Renal pelvis (tissue), 12 donors: ENCODE data around the gene PDE6A. TPM values are rescaled to one million over a fixed set of nuclear protein-coding genes. Genes with fewer than 3 reads are reported as not detected.

Experiments used
- DNase-seq: peaks from one replicate; pipeline ENCODE4 v3.0.0-alpha.2; 2013
- long read RNA-seq, 16 experiments: transcript quantifications; one replicate each; lab custom pipeline, GENCODE V29; 2026
- polyA plus RNA-seq, 3 donors: library from polyadenylated mRNA; unstranded; fragments of 120-200 nt; gene quantifications; one replicate each; pipeline ENCODE4 v1.2.1, GENCODE V29; 2013; ENCODE audit not compliant: insufficient read length in 3 of 3

PDE6A gene
- polyA plus RNA-seq = under 1 TPM; 0.09 to 0.28 (median 0.14) TPM
- long read RNA-seq, donor 1 = 0 reads
- long read RNA-seq, donor 2 = 0 reads
- long read RNA-seq, donor 3 = 0 reads
- long read RNA-seq, donor 4 = 0 reads
- long read RNA-seq, donor 5 = 0 reads
- long read RNA-seq, donor 6 = 0 reads
- long read RNA-seq, donor 7, partial matches to known transcripts = 5 of 5 reads
- long read RNA-seq, donor 7, other reads (novel, unspliced or antisense) = 0 of 5 reads
- long read RNA-seq, donor 8 = 0 reads
- long read RNA-seq, donor 9 = 0 reads
- long read RNA-seq, donor 10 = 0 reads
- long read RNA-seq, donor 11 = 0 reads
- long read RNA-seq, donor 12 = 0 reads
- long read RNA-seq, donor 13 = 0 reads
- long read RNA-seq, donor 14 = 0 reads
- long read RNA-seq, donor 15 = 0 reads
- long read RNA-seq, donor 16 = 0 reads

GRCh38 chr5:149944666-149945065, at the start of gene PDE6A:
PDE6A (minus strand) TSS chr5:149944793; CDS start chr5:149944673, 120 bp downstream.
- DNase-seq = no peak

- DNase-seq = no peak
Measured at GRCh38 chr5:149993471-149993870, 48.9 kb upstream of the PDE6A start.

GRCh38 chr5:149990518-149991376, 46.2 kb upstream of the PDE6A start:
- peak; percentile 76 for DNase-seq

DNA sequence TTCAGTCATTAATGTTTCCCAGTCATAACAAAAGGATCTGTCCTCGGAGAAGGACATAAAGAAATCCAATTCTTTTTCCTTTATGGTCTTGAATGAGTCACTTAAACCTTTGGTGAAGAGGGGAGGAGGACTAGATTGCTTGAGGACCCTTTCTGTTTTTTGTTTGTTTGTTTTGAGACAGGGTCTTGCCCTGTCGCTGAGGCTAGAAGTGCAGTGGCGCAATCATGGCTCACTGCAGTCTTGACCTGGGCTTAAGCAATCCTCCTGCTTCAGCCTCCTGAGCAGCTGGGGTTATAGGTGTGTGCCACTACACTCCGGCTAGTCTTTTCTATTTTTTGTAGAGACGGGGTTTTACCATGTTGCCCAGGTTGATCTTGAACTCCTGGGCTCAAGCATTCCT, 43.5 kb upstream of the PDE6A start:
- DNase-seq = no peak

GRCh38 chr5:149982505-149982904, 37.9 kb upstream of the PDE6A start:
- no peak for DNase-seq

DNA sequence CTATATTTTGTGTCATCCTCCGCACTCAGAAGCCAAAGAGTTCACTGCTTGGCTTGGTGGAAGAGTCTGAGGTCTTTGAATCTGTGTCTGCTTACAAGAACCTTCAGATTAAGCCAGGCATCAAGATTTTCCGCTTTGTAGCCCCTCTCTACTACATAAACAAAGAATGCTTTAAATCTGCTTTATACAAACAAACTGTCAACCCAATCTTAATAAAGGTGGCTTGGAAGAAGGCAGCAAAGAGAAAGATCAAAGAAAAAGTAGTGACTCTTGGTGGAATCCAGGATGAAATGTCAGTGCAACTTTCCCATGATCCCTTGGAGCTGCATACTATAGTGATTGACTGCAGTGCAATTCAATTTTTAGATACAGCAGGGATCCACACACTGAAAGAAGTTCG, 36.6 kb upstream of the PDE6A start:
- DNase-seq = no peak

GRCh38 chr5:149979896-149980295, 35.3 kb upstream of the PDE6A start:
- DNase-seq = no peak

- DNase-seq = no peak
Measured at GRCh38 chr5:149975409-149975808, 30.8 kb upstream of the PDE6A start.

DNA sequence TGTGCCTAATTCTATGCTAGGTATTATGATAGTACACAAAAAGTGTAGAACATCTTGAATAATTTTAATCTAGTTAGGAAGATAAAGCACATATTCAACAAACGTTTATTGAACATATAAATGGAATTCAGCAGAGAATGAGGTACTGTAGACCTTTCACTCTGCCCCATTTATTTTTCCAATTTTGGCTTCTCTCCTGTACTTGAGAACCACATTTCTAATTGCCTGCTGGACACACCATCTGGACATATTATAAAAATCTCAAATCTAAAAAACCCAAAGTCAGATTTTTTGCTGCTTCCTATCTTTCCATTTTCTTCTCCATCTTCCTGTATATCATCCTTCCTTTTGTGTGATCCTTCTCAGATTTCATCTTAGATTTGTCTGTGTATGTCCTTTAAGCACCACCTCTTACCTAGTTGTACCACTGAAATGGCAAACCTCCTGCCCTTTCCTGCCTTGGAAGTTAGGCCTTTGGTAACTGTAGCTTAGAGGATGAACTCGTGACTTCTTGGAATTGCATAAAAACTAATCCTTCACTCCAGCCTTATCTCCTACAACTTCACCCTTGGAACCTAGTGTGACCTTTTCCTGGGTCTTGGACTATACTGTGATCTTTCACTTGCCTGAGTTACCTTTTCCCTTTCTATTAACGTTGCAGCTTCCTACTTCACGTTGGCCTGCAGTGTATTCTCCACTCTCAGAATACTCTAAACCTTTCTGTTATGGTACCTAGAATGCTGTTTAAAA, 24.8 kb upstream of the PDE6A start:
- DNase-seq = no peak

DNA sequence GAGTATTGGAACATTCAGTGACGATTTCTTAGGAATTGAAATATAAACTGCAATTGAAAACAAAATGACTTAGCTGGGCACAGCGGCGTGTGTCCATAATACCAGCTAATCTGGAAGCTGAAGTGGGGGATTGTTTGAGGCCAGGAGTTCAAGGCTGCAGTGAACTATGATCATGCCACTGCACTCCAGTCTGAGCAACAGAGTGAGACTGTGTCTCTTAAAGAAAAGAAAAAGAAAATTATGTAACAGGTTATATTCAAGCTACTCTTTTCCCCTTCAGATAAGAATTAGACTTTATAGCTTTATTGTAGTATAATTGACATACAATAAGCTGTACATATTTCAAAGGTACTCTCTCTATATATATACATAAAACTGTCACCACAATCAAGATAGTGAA, 22.4 kb upstream of the PDE6A start:
- DNase-seq = no peak

DNA sequence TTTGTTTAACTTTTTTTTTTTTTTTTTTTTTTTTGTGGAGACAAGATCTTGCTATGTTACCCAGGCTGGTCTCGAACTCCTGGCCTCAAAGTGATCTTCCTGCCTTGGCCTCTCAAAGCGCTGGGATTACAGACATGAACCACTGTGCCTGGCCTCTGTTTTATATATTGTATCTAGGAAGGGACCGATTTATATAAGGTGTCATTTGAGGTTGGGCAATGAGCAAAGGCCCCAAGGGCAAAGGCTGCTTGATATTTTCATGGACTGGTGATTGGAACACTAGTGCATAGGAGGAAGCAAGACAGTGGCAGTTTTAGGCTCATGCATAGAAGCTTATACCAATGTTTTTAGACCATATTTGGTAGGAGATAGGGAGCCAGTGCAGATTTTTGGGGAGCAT, 19.1 kb upstream of the PDE6A start:
- no peak for DNase-seq

DNA sequence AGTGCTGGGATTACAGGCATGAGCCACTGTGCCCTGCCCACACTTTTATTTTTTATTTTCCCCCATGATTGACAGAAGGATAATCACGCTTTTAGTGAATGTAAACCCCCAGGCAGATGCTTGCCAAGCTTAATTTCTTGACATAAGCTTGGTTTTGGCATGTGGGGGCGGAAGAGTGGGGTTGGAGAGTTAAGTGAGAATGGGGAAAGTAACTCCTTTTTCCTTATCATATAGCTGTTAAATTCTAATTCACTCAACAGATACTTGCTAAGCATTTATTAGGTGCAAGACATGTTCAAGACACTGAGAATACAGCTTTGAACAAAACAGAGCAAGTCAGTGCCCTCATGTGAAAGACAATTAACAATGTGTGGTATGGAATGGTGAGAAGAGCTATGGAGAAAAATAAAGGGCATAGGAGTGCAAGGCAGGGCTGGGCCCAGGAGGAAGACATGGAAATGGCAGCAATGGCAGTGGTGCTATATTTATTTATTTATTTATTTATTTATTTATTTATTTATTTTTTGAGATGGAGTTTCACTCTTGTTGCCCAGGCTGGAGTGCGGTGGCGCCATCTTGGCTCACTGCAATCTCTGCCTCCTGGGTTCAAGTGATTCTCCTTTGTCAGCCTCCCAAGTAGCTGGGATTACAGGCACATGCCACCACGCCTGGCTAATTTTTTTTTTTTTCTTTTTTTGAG, 18.2 kb upstream of the PDE6A start:
- no peak for DNase-seq

- peak; percentile 24 for DNase-seq
Measured at GRCh38 chr5:149961957-149962409, 17.4 kb upstream of the PDE6A start.

GRCh38 chr5:149961186-149961685, 16.6 kb upstream of the PDE6A start:
- DNase-seq = no peak

- peak; percentile 96 for DNase-seq
Measured at GRCh38 chr5:149960272-149961185, 15.9 kb upstream of the PDE6A start, which contains the start of gene SLC26A2. SLC26A2 (plus strand) TSS chr5:149960758; CDS start chr5:149977653, 16,895 bp downstream.

DNA sequence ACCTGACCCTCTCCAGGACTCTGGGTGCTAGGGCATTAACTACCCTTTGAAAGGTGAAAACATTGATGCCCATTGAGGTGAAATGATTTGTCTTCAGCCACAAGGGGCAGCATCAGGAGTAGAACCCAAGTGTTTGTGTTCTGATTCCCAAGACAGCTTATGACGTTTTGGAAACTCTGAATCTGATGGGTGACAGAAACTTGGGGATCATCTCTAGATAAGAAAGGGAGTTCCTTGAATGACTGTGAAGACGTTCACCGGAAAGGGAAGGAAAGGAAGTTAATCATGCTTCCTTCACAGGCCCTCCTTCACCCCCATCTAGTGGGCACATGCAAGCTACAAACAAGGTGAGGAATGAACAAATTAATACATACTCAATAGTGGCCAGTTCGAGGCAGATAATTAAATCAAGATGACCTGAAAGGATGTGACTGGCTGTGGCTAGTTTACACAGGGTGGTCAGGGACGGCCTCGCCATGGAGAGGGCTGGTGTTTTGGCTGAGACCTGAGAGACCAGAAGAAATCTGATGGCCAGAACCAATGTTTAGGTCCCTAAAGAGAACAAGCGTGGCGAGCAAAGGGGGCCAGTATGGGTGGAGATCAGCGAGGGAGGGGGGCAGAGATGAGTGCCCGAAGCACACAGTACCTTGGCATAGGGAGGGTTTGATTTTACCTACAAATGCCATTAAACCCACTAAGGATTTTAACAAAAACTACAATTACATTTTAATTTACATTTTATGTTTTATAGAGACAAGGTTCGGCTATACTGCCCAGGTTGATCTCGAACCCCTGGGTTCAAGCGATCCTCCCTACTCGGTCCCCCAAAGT, 15.0 kb upstream of the PDE6A start:
- no peak for DNase-seq

DNA sequence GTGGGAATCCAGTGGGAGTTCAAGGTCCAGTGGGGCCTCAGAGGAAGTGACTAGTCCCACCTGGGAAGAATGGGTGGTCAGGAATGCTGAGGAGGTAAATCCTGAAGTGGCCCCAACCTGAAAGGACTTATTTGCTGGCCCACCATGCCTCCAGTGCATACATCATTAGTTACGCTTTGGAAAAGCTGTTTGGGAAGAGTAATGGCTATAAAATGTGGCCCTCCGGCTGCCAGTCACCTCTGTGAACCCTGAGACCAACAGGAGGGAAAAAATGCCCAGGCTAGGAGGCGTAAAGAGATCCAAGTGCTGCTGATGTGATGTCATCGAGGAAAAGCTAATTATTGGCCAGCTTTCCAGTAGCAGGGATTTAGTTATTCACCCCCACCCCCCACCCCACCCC, 13.3 kb upstream of the PDE6A start:
- DNase-seq = peak; percentile 64

- no peak for DNase-seq
Measured at GRCh38 chr5:149956685-149957084, 12.1 kb upstream of the PDE6A start.

- no peak for DNase-seq
Measured at GRCh38 chr5:149954798-149955197, 10.2 kb upstream of the PDE6A start.
